GM21360 (cell line): ENCODE results near the gene RAB6B.

Experiments used
- ATAC-seq: cut with Tn5 transposase; IDR thresholded peaks from one replicate; pipeline ENCODE4 v1.9.1; 2021; ENCODE audit warnings: mild to moderate bottlenecking, moderate library complexity; ENCODE audit not compliant: unreplicated experiment

RAB6B gene

DNA sequence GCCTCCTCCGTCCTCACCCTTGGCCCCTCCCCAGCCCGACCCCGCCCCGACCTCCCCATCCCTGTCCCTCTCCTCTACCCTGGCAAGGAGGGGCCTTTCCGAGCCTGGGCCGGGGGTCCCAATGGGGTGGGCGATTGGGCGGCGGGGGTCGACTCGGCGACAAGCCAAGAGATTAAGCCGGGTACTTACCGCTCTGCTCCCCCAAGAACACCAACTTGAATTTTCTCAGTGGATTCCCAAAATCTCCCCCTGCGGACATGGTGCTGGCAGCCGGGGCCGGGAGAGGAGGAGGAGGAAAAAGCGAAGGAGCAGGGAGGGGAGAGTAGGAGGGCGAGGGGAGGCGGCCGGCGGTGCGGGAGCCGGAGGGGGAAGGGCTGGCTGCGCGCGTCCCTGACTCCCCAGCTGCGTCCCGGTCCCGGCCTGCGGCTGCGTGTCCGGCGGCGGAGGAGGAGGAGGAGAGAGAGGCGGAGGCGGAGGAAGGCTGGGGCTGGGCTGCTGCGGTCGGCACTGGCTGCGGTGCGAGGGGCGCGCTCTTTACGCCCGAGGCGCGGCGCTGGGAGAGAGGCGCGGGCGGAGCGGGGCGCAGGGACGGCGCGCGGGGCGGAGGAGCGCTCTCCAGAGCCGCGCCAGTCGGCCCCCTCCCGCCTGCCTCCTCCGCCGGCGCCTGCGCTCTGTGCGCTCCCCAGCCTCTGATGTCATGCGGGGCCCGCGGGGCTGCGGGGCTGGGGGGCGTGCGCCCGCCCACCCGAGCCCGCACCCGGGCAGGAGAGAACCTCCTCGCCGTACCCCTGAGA, at the start of gene RAB6B:
Gene RAB6B (minus strand): TSS at position 675 of the 794 bp plus-strand sequence. CDS start 416 bp downstream, at position 259.
- ATAC-seq = no peak

DNA sequence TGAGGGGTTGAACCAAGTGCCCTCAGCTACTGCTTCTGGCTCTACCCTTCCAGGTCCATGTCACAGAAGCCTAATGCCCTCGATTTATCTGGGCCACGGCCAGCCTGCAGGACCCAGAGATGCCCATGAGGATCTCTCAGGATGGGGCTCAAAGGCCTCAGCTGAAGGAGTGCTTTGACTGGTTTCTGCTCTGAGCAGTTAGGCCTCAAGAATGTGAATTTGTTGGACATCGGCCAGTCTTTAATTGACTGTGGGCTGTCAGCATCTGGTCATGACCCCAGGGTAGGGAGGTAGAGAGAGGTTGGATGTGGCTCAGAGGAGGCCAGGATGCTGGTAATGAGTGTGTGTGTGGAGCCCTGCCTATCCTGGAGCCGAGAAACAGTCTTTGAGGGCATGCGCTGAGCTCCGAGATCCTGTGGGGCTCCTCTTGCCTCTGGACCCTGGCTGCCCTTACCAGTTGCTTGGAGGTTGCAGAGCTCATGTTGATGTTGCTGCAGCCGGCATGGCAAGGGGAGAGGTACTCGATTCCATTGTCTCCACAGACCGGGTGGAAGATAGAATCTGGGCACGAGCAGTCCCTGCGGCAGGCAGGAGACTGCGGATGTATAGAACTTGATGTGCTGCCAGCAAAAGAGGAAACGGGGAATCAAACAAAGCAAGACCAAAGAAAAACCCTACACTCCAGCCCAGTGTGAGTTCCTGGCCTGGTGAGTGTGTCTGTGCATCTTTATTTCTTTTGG, 49.1 kb upstream of the RAB6B start:
- no peak for ATAC-seq

- ATAC-seq = no peak
Observed at GRCh38 chr3:133944181-133944580, 48.5 kb upstream of the RAB6B start.

GRCh38 chr3:133943639-133944141, 48.0 kb upstream of the RAB6B start:
- no peak for ATAC-seq

DNA sequence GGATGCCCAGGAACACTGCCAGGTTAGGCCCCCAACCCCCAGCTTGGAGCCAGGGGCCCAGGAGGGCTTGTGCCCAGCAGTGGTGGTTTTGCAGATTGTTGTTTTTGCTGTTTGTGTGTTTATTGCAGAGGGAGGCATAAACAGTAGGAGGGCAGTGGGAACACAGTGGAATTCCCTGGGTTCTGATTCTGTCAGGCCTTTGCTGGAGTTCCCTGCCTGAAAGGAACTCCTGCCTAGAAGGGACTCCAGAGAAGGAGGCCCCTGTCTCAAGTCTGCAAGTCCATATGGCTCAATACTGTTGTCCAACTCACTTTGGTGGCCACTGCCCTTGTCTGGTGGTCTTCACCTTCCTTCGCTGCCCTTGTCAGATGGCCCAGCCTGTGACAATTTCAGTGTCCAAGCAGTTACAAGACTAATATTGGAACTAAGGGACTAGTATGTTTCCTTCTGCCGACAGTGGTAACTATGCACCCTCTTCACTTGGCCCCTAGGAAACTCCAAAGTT, 47.4 kb upstream of the RAB6B start:
- ATAC-seq = no peak

GRCh38 chr3:133941415-133941821, 45.7 kb upstream of the RAB6B start:
- no peak for ATAC-seq

DNA sequence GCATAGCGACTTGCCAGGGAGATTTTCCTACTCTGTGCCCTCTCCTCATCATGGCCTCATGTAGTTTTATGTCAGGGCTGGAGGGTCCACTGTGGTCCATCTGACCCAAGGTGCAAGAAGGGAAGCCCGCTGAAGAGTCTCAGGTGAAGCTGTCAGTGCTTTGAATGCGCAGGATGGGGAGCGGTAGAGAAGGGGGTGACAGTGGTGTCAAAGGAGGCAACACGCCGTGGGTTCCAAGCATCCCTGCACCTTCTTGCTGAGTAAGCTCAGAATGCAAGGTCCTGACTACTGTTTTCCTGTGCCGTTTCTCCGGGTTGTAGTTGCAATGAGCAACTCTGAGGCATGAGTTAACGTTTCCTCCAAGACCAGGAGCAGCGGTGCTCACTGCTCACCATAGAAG, 44.9 kb upstream of the RAB6B start:
- no peak for ATAC-seq

GRCh38 chr3:133939463-133939835, 43.8 kb upstream of the RAB6B start:
- ATAC-seq = no peak

DNA sequence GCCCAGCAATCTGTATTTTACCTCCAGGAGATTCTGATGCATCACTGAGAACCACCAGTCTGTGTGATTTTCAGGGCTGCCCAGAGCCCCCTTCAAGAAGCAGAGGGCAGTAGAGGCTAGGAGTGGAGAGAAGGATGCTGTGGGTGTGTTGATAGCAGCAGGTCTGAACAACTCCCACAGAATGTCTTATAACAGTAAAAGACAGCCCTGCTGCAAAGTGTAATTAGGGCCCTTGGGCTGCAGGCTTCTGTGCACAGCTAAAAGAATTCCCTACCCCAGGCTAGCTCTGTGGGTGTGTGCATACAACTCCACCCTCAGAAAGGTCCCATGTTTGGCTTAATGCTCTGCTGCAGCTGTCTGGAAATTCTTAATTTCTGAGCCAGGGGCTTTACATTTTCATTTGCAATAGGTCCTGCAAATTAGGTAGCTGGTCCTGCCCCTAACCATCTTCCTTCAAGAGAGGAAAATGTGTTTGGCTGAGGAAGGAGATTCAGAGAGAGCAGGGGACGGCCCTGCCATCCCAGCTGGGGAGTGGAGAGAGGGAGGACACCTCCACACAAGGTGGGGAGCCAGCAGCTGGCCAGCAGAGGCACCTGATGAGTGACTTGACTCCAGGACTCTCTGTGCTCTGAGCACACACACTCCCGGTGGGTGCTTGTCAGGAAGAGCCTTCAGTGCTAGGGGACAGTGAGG, 43.2 kb upstream of the RAB6B start:
- ATAC-seq = no peak

DNA sequence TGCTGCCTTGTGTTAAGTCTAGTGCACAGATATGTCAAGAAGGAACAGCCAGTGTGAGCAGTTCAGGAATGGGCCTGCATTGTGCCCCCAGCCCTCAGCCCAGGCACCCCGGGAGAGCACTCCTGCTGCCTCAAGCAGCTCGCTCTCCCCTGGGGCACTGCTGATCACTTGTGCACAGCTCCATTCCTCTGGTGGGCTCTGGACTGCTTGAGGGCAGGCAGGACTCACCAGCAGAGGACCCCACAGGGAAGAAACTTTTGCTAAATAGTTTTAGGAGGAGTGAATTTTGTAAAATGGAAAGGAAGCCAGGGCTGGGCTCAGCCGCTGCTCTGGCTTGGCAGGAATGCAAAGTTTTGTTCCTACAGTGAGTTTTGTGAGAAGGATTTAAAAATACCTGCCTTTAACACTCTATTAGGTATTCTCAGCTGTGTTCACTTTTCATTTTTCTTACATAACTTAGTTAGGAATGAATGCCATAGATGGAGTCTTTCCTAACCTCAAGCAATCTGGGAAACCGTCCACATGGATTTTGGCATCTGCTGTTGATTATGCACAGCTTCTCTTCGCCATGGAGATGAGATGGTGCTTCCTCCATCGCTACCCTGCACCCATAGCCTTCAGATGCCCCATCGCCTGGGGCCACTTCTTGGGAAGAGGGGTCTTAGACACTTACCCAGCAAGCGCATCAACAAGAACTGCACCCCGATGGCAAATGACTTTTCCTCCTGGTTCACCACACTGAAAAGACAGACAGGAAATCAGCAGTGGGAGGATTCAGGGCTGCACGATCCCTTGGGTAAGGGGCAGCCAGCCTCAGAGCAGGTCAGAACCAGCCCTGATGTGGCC, 42.3 kb upstream of the RAB6B start:
- ATAC-seq = no peak

DNA sequence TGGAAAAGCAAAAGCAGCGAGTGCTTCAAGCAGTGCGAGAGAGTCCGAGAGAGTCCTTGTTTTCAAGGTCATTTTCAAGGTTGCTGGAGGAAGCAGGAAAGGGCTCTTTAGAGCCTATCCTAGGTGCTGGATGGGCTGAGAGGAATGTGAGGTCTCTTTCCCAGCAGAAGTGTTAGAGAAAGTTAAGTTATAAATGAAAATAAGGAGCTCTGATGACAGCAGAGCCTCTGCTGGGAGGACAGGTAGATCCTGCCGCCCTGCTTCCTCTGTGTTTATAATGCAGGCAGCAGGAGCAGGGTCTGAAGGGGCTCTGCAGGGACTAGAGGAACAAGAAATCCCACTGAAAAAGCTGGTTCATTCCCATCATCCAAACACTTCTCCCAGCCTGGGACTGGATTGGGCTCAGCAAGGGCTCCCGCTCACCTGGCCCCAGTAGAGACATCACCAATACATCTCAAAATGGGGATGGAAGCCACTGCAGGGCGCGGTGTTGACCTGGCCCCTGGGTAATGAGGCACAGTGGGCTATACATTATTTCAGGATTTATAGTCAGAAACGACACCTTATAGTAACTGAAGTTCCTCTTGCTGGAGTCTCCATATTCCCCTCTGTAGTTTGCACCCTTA, 41.5 kb upstream of the RAB6B start:
- ATAC-seq = no peak

DNA sequence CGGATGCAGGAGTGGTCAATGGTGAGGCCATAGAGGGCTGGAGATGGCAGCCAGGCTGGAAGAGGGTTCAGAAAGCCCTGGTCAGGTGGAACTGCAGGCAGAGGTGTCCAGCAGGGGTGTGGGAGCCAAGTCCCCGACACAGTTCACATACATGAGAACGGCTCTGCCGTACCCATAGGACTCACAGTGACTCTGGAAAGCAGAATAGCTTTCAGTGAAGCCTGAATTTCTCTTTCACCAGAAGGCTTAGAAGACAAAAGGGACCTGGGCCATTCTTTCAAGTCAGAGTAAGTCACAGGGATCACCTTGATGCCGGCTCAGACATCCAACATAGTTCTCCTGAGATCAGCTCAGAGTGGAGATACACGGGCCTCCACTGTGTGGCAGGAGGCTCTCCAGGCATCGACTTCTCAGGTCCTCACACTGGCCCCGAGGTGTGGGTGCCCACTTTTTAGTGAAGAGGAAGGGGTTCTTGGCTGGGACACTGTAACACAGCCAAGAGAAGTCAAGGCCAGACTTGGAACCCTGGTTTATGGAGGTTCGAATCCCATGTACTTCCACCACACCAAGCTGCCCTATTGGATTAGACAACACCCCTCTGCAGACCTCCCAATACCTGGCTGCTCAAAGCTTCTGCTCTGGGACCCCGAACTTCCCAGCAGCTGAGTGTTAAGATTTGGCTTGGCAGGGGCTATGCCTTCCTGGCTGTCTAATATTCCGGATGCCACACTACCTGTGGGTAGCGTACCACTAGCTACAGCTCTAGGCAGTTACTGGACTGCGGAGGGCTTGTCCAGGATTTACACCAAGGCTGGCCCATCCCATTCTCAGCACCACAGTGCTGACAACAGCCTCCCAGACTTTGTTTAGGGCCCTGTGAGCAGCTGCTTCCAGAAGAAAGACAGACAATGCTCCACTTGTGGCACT, 40.4 kb upstream of the RAB6B start:
- no peak for ATAC-seq

- ATAC-seq = no peak
Observed at GRCh38 chr3:133934996-133935842, 39.5 kb upstream of the RAB6B start.

GRCh38 chr3:133934073-133934970, 38.6 kb upstream of the RAB6B start:
- no peak for ATAC-seq

- no peak for ATAC-seq
Observed at GRCh38 chr3:133933097-133934024, 37.7 kb upstream of the RAB6B start.

DNA sequence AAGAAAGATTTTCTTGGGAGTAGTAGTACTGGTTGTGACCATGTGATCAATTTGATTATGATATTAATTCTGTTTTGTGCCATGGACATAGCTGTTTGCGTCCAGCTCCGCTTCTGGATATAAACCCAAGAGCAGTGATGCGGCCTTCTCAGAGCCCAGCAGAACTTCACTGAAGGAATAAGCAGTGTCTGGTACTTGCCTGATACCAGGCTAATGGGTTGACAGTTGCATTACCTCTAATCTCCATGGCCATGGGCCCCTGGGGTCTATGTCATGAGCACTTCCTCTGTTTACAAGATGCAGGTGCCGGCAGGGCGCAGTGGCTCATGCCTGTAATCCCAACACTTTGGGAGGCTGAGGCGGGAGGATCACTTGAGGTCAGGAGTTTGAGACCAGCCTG, 36.3 kb upstream of the RAB6B start:
- no peak for ATAC-seq
